BLaER1 treated with 17β-estradiol and CSF1 and Interleukin-3, amounts not matched to agents 10 nM and 100 nM (cell line): ENCODE results near the gene GRIK5.

Experiments
- H3K27ac ChIP-seq, 11 experiments: shearing (Covaris generic); formaldehyde crosslinking; 2 replicates each; pipeline ENCODE4 v1.8.1; 2022
- H3K27me3 ChIP-seq, 11 experiments: shearing (Covaris generic); formaldehyde crosslinking; 2 replicates each; pipeline ENCODE4 v1.8.1; 2022
- H3K36me3 ChIP-seq, 11 experiments: shearing (Covaris generic); formaldehyde crosslinking; 2 replicates each; pipeline ENCODE4 v1.8.1; 2022
- H3K4me1 ChIP-seq, 10 experiments: shearing (Covaris generic); formaldehyde crosslinking; 2 replicates each; pipeline ENCODE4 v1.8.1; 2022
- H3K4me2 ChIP-seq, 11 experiments: shearing (Covaris generic); formaldehyde crosslinking; 2 replicates each; pipeline ENCODE4 v1.8.1; 2022
- H3K4me3 ChIP-seq, 10 experiments: shearing (Covaris generic); formaldehyde crosslinking; 2 replicates each; pipeline ENCODE4 v1.8.1; 2022
- H3K9ac ChIP-seq, 11 experiments: shearing (Covaris generic); formaldehyde crosslinking; 2 replicates each; pipeline ENCODE4 v1.8.1; 2022
- H3K9me3 ChIP-seq, 11 experiments: shearing (Covaris generic); formaldehyde crosslinking; replicated peaks in 1 of 11; 2 replicates each; pipeline ENCODE4 v1.8.1; 2022
- H4K20me1 ChIP-seq, 11 experiments: shearing (Covaris generic); formaldehyde crosslinking; 2 replicates each; pipeline ENCODE4 v1.8.1; 2022
- Cebpa-rat ChIP-seq, 11 experiments: shearing (Covaris generic); IDR thresholded peaks; 2 replicates each; pipeline ENCODE4 v1.8.1; 2022

Gene GRIK5

GRCh38 chr19:41968751-41969595 is 101.0 kb downstream of the GRIK5 start:
- Histone ChIP-seq H3K4me2 (no peak overlapping the region), H3K4me3 (no peak overlapping the region), H4K20me1 (no peaks in the 10 kb centered on the region; a peak in 1 of 22 replicates), H3K4me1 (peaks cover 0 to 8% (median 0%) of the 10 kb centered on the region in 10 experiments; a peak in 2 of 20 replicates), H3K27ac (no peak overlapping the region; a peak in 1 of 22 replicates), H3K9ac (peak overlapping the region in 4 of 11 experiments; percentile 5 to 18 (median 14); a peak in 2 of 22 replicates), H3K36me3 (peaks cover 0 to 87% (median 79%) of the 10 kb centered on the region in 11 experiments; a peak in 16 of 22 replicates), H3K27me3 (no peaks in the 10 kb centered on the region), H3K9me3 (no peaks in the 10 kb centered on the region)
- no peak for TF ChIP-seq Cebpa-rat (IDR thresholded peaks at IDR 0.05)

- H3K4me2 ChIP-seq = no peak overlapping the region
- no peak overlapping the region for H3K27ac ChIP-seq
- no peaks in the 10 kb centered on the region; a peak in 1 of 22 replicates for H4K20me1 ChIP-seq
- TF ChIP-seq Cebpa-rat (IDR thresholded peaks at IDR 0.05) = no peak
- H3K4me1 ChIP-seq = peaks cover 0 to 10% (median 0%) of the 10 kb centered on the region in 10 experiments; a peak in 2 of 20 replicates
- peaks cover 0 to 73% (median 65%) of the 10 kb centered on the region in 11 experiments; a peak in 16 of 22 replicates for H3K36me3 ChIP-seq
- 0 out of 22 replicates have a peak overlapping the region, but pooled peaks of 1 of the 11 experiments have one; percentile 44 for H3K9ac ChIP-seq
- H3K9me3 ChIP-seq = no peaks in the 10 kb centered on the region
- H3K27me3 ChIP-seq = no peaks in the 10 kb centered on the region
- H3K4me3 ChIP-seq = no peak overlapping the region
Measured at GRCh38 chr19:41967054-41967783, 102.8 kb downstream of the GRIK5 start.

- no peaks in the 10 kb centered on the region for H3K27me3 ChIP-seq
- H3K4me1 ChIP-seq = peaks cover 0 to 15% (median 10%) of the 10 kb centered on the region in 10 experiments; a peak in 12 of 20 replicates
- no peak for TF ChIP-seq Cebpa-rat (IDR thresholded peaks at IDR 0.05)
- H3K9me3 ChIP-seq = no peaks in the 10 kb centered on the region
- H3K4me3 ChIP-seq = no peak overlapping the region
- H3K27ac ChIP-seq = no peak overlapping the region
- no peak overlapping the region for H3K4me2 ChIP-seq
- H4K20me1 ChIP-seq = no peaks in the 10 kb centered on the region; a peak in 1 of 22 replicates
- peaks cover 0 to 52% (median 45%) of the 10 kb centered on the region in 11 experiments; a peak in 16 of 22 replicates for H3K36me3 ChIP-seq
- no peak overlapping the region for H3K9ac ChIP-seq
Measured at GRCh38 chr19:41965106-41965505, 104.9 kb downstream of the GRIK5 start.

DNA sequence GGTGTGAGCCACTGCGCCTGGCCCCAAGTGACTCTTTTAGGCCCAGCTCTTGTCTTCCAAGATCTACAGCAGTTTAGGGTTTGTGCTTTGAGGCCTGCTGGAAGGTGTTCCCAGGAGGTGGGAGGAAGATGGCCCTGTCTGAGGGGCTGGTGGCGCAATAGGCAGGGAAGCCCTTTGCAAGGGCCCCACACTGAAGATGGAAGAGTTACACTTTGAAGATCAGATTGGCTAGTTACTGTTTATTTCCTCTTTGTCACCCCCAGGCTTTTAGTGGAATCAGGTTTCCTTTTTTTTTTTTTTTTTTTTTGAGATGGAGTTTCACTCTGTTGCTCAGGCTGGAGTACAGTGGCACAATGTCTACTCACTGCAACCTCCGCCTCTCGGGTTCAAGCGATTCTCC is 109.0 kb downstream of the GRIK5 start:
- peak in 2 of 11 experiments; percentile 8 to 30; a peak in 1 of 22 replicates for TF ChIP-seq Cebpa-rat (IDR thresholded peaks at IDR 0.05)
- Histone ChIP-seq H3K9ac (no peak overlapping the region), H3K27me3 (no peaks in the 10 kb centered on the region), H3K36me3 (peaks cover 4 to 23% (median 11%) of the 10 kb centered on the region in 11 experiments; a peak in 18 of 22 replicates), H3K4me2 (peak overlapping the region in 6 of 11 experiments; percentile 0 to 52 (median 20); a peak in 9 of 22 replicates), H3K9me3 (no peaks in the 10 kb centered on the region), H3K4me1 (peaks cover 20 to 43% (median 35%) of the 10 kb centered on the region in 10 experiments), H3K4me3 (no peak overlapping the region), H3K27ac (no peak overlapping the region), H4K20me1 (peaks cover 0 to 24% (median 6%) of the 10 kb centered on the region in 11 experiments; a peak in 9 of 22 replicates)

GRCh38 chr19:41959056-41960053 is 110.7 kb downstream of the GRIK5 start, which contains the start of gene RABAC1:
Gene RABAC1 (minus strand): TSS chr19:41959321. CDS start chr19:41959292, 29 bp downstream.
- peak within 1 kb of the TSS; percentile 93 to 99 (median 97) for H3K4me2 ChIP-seq

GRCh38 chr19:41958367-41959055 is 111.5 kb downstream of the GRIK5 start:
- peaks cover 26 to 47% (median 39%) of the 10 kb centered on the region in 10 experiments for H3K4me1 ChIP-seq
- H3K4me2 ChIP-seq = peak overlapping the region; percentile 93 to 99 (median 97)
- peaks cover 0 to 25% (median 6%) of the 10 kb centered on the region in 11 experiments; a peak in 9 of 22 replicates for H4K20me1 ChIP-seq
- peaks cover 0 to 24% (median 12%) of the 10 kb centered on the region in 11 experiments; a peak in 8 of 22 replicates for H3K36me3 ChIP-seq
- no peak for TF ChIP-seq Cebpa-rat (IDR thresholded peaks at IDR 0.05)
- no peaks in the 10 kb centered on the region for H3K27me3 ChIP-seq
- H3K9ac ChIP-seq = peak overlapping the region; percentile 72 to 90 (median 85)
- H3K4me3 ChIP-seq = peak overlapping the region; percentile 82 to 99 (median 90)
- no peaks in the 10 kb centered on the region for H3K9me3 ChIP-seq
- H3K27ac ChIP-seq = peak overlapping the region; percentile 73 to 86 (median 80)

More at GRCh38 chr19:41959056-41960053, 110.7 kb downstream of the GRIK5 start, which contains the start of gene RABAC1:
- Histone ChIP-seq H3K9me3 (no peaks in the 10 kb centered on the region), H3K36me3 (peaks cover 0 to 24% (median 12%) of the 10 kb centered on the region in 11 experiments; a peak in 8 of 22 replicates), H3K27me3 (no peaks in the 10 kb centered on the region), H3K4me1 (peaks cover 26 to 49% (median 39%) of the 10 kb centered on the region in 10 experiments), H3K27ac (peak within 1 kb of the TSS; percentile 73 to 86 (median 80)), H4K20me1 (peaks cover 0 to 25% (median 6%) of the 10 kb centered on the region in 11 experiments; a peak in 9 of 22 replicates), H3K4me3 (peak within 1 kb of the TSS; percentile 82 to 99 (median 90)), H3K9ac (peak within 1 kb of the TSS; percentile 72 to 90 (median 85))
- no peak for TF ChIP-seq Cebpa-rat (IDR thresholded peaks at IDR 0.05)

DNA sequence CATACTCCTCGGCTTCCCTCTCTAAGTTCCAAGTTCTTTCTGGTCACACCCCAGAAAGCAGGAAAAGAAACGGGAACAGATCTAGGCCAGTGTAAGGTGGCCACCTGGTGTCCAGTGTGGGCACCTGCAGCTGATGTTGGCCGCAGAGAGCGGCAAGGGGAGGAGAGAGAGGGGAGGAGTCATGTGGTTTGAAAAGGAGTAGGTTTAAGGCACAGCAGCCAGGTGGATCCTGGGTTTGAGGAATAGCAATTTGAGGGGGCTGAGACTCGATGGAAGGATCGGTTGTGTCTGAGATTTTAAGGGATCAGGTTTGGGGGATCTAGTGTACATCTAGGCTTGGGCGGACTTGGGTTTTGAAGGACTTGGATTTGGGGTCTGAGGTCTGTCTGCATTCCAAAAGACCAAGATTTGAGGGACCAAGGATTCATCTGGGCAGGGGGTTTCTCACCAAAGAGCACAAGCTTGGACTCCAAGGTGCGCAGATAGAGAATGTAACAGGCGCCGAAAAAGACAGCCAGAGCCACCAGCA is 112.1 kb downstream of the GRIK5 start:
- peak overlapping the region; percentile 93 to 99 (median 97) for H3K4me2 ChIP-seq
- no peaks in the 10 kb centered on the region for H3K9me3 ChIP-seq
- no peaks in the 10 kb centered on the region for H3K27me3 ChIP-seq
- H3K36me3 ChIP-seq = peaks cover 0 to 24% (median 12%) of the 10 kb centered on the region in 11 experiments; a peak in 8 of 22 replicates
- no peak for TF ChIP-seq Cebpa-rat (IDR thresholded peaks at IDR 0.05)
- peaks cover 0 to 25% (median 6%) of the 10 kb centered on the region in 11 experiments; a peak in 9 of 22 replicates for H4K20me1 ChIP-seq
- peak overlapping the region; percentile 82 to 99 (median 90) for H3K4me3 ChIP-seq
- peaks cover 26 to 47% (median 39%) of the 10 kb centered on the region in 10 experiments for H3K4me1 ChIP-seq
- peak overlapping the region; percentile 72 to 90 (median 85); a peak in 20 of 22 replicates for H3K9ac ChIP-seq
- H3K27ac ChIP-seq = peak overlapping the region in 10 of 11 experiments; percentile 73 to 86 (median 80); a peak in 16 of 22 replicates
